ENCODE data around the gene ST7.
A peak's percentile ranks its signal among the peaks of the same experiment; 100 is the strongest.

The ST7 gene

DNA sequence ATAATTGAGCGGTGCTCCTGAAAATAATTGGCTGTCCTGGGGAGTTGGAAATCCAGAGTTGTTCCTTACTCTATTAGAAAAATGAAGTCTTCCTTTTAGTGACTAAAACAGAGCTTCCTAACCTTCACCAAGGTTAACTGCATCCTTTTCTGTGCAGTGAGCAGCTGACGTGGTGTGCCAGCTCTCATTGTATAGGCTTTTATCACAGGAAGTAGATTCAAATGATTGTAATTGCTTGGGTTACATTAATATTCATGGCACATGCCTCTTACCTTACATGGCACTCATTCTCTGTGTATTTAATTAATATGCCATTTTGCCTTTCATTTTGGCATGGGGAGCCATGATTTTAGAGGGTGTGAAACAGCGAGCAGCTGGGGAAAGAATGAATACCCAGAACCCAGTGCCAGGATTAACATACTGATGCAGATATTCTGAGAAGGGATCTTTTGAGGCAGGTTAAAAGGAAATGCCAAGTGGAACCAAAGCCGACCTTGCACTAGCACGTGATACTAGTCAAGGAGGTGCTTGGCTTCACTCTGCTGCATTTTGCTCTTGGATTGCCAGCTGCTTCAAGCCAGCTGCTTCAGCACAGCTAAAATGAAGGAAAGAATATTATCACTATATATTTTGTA lies 115.3 kb downstream of the ST7 start:
- peaks cover 11% of the 10 kb centered on the region for H3K4me1 ChIP-seq (ENCODE audit: control insufficient read depth, insufficient read depth, low read length)
- H3K4me3 ChIP-seq (ENCODE audit: low read length) = no peak overlapping the region
- H3K9me3 ChIP-seq (ENCODE audit: control insufficient read depth, low read length) = no peaks in the 10 kb centered on the region
- no peaks in the 10 kb centered on the region for H3K27me3 ChIP-seq (ENCODE audit: control insufficient read depth, insufficient read depth, low read length)
- H3K9ac ChIP-seq (ENCODE audit: low read length) = no peak overlapping the region
- no peaks in the 10 kb centered on the region for H3K36me3 ChIP-seq (ENCODE audit: control insufficient read depth, insufficient read depth, low read length)

- Histone ChIP-seq H3K4me1 (ENCODE audit: control insufficient read depth, insufficient read depth, low read length) (peaks cover 11% of the 10 kb centered on the region), H3K27me3 (ENCODE audit: control insufficient read depth, insufficient read depth, low read length) (no peaks in the 10 kb centered on the region), H3K9me3 (ENCODE audit: control insufficient read depth, low read length) (no peaks in the 10 kb centered on the region), H3K9ac (ENCODE audit: low read length) (no peak overlapping the region), H3K36me3 (ENCODE audit: control insufficient read depth, insufficient read depth, low read length) (no peaks in the 10 kb centered on the region), H3K4me3 (ENCODE audit: low read length) (no peak overlapping the region)
Measured at GRCh38 chr7:117069379-117069778, 116.1 kb downstream of the ST7 start.

- H3K36me3 ChIP-seq (ENCODE audit: control insufficient read depth, insufficient read depth, low read length) = no peaks in the 10 kb centered on the region
- H3K4me3 ChIP-seq (ENCODE audit: low read length) = no peak overlapping the region
- H3K27me3 ChIP-seq (ENCODE audit: control insufficient read depth, insufficient read depth, low read length) = no peaks in the 10 kb centered on the region
- H3K4me1 ChIP-seq (ENCODE audit: control insufficient read depth, insufficient read depth, low read length) = peaks cover 11% of the 10 kb centered on the region
- H3K9me3 ChIP-seq (ENCODE audit: control insufficient read depth, low read length) = no peaks in the 10 kb centered on the region
- H3K9ac ChIP-seq (ENCODE audit: low read length) = no peak overlapping the region
Measured at GRCh38 chr7:117071551-117071950, 118.2 kb downstream of the ST7 start.

DNA sequence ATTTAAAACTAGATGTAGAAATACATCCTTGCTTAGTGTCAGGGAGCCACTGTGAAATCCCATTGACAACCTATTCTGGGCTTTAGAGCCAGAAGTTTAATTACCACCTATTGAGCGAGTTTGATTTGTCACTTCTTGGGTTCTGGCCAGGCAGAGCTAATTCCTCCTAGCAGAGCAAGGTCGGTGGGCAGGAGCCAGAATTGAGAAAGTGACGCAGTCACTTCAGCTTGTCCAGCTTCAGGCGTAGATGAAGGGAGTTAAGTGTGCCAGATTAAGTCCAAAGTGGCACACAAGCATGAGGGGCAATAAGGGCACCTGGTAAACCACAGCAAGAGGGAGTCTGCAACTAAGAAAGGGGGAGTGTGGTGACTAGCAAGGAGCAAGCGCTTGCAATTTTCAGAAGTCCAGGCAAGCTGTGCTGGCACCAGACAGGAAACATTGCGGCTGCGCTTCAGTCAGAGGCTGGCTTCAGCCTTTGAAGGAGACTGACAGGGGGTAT lies 119.4 kb downstream of the ST7 start:
- Histone ChIP-seq H3K9ac (ENCODE audit: low read length) (peak overlapping the region; percentile 15), H3K4me1 (ENCODE audit: control insufficient read depth, insufficient read depth, low read length) (peaks cover 11% of the 10 kb centered on the region), H3K27me3 (ENCODE audit: control insufficient read depth, insufficient read depth, low read length) (no peaks in the 10 kb centered on the region), H3K9me3 (ENCODE audit: control insufficient read depth, low read length) (no peaks in the 10 kb centered on the region), H3K36me3 (ENCODE audit: control insufficient read depth, insufficient read depth, low read length) (no peaks in the 10 kb centered on the region), H3K4me3 (ENCODE audit: low read length) (no peak overlapping the region)

DNA sequence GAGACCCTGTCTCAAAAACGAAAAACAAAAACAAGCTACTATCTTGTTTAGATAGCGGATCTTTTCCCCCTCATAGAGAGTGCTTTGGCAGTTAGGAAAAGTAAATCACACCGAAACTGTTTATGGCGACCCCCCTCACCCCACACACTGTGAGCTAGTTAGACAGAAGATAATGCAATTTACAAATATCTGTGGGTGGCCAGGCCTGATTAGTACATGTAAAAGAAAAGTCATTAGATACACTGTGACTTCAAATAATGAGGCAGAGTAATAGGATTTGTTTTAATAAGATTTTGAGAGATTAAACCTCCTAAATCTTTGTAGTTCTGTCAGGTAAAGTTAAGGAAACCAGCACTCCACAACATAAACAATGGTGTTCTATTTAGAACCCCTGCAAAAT lies 121.1 kb downstream of the ST7 start:
- H3K9me3 ChIP-seq (ENCODE audit: control insufficient read depth, low read length) = no peaks in the 10 kb centered on the region
- H3K4me3 ChIP-seq (ENCODE audit: low read length) = no peak overlapping the region
- peaks cover 11% of the 10 kb centered on the region for H3K4me1 ChIP-seq (ENCODE audit: control insufficient read depth, insufficient read depth, low read length)
- H3K36me3 ChIP-seq (ENCODE audit: control insufficient read depth, insufficient read depth, low read length) = no peaks in the 10 kb centered on the region
- no peak overlapping the region for H3K9ac ChIP-seq (ENCODE audit: low read length)
- no peaks in the 10 kb centered on the region for H3K27me3 ChIP-seq (ENCODE audit: control insufficient read depth, insufficient read depth, low read length)

DNA sequence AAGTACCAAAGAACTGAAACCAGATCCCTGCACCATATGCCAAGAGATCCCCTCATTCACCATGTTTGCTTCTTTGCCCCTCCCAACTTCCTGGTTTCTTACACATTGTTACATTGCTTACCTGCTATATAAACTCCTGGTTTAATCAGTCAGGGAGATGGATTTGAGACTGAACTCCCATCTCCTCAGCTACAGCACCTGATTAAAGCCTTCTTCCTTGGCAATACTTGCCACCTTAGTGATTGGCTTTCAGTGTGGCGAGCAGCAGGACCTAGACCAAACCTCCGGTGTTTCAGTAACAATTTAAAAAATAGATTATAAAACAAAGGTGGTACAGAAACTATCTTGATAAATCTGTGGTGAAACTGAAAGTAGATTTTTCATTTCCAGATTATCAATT lies 122.6 kb downstream of the ST7 start:
- Histone ChIP-seq H3K36me3 (ENCODE audit: control insufficient read depth, insufficient read depth, low read length) (no peaks in the 10 kb centered on the region), H3K9me3 (ENCODE audit: control insufficient read depth, low read length) (no peaks in the 10 kb centered on the region), H3K4me3 (ENCODE audit: low read length) (no peak overlapping the region), H3K4me1 (ENCODE audit: control insufficient read depth, insufficient read depth, low read length) (peaks cover 11% of the 10 kb centered on the region), H3K27me3 (ENCODE audit: control insufficient read depth, insufficient read depth, low read length) (no peaks in the 10 kb centered on the region), H3K9ac (ENCODE audit: low read length) (no peak overlapping the region)

DNA sequence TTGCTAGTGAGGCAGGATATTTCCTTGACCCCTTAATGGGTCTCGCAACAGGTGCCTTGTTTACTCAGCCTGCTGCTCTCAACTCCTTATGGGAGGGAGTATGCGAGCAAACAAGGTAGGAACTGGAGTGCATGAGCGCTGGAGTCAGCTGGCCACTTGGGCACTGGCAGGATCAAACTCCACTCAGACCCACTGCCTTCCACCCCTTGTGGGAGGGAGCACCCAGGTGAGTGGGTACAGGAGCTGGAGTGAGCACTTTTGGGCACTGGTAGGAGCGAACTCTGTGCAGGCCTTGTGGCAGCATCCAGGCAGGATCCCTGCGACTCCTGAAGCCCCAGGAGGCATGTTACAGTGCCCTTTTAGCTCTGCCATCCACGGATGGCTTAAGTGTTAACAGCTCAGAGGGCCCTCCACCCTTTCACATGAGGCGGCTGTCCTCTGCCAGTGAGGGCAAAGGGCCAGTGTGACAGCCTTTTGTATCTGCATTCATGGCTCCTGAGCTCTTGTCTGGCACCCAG lies 123.2 kb downstream of the ST7 start:
- peaks cover 11% of the 10 kb centered on the region for H3K4me1 ChIP-seq (ENCODE audit: control insufficient read depth, insufficient read depth, low read length)
- no peak overlapping the region for H3K4me3 ChIP-seq (ENCODE audit: low read length)
- no peaks in the 10 kb centered on the region for H3K36me3 ChIP-seq (ENCODE audit: control insufficient read depth, insufficient read depth, low read length)
- H3K9me3 ChIP-seq (ENCODE audit: control insufficient read depth, low read length) = no peaks in the 10 kb centered on the region
- no peaks in the 10 kb centered on the region for H3K27me3 ChIP-seq (ENCODE audit: control insufficient read depth, insufficient read depth, low read length)
- no peak overlapping the region for H3K9ac ChIP-seq (ENCODE audit: low read length)

GRCh38 chr7:117077658-117078057 lies 124.4 kb downstream of the ST7 start:
- Histone ChIP-seq H3K4me1 (ENCODE audit: control insufficient read depth, insufficient read depth, low read length) (peaks cover 5% of the 10 kb centered on the region), H3K27me3 (ENCODE audit: control insufficient read depth, insufficient read depth, low read length) (no peaks in the 10 kb centered on the region), H3K9ac (ENCODE audit: low read length) (no peak overlapping the region), H3K36me3 (ENCODE audit: control insufficient read depth, insufficient read depth, low read length) (no peaks in the 10 kb centered on the region), H3K4me3 (ENCODE audit: low read length) (no peak overlapping the region), H3K9me3 (ENCODE audit: control insufficient read depth, low read length) (no peaks in the 10 kb centered on the region)

- Histone ChIP-seq H3K36me3 (ENCODE audit: control insufficient read depth, insufficient read depth, low read length) (no peaks in the 10 kb centered on the region), H3K4me3 (ENCODE audit: low read length) (no peak overlapping the region), H3K9ac (ENCODE audit: low read length) (no peak overlapping the region), H3K4me1 (ENCODE audit: control insufficient read depth, insufficient read depth, low read length) (peaks cover 10% of the 10 kb centered on the region), H3K9me3 (ENCODE audit: control insufficient read depth, low read length) (no peaks in the 10 kb centered on the region), H3K27me3 (ENCODE audit: control insufficient read depth, insufficient read depth, low read length) (no peaks in the 10 kb centered on the region)
Measured at GRCh38 chr7:117082647-117083046, 129.3 kb downstream of the ST7 start.

GRCh38 chr7:117083648-117084047 lies 130.3 kb downstream of the ST7 start:
- no peaks in the 10 kb centered on the region for H3K9me3 ChIP-seq (ENCODE audit: control insufficient read depth, low read length)
- peaks cover 14% of the 10 kb centered on the region for H3K4me1 ChIP-seq (ENCODE audit: control insufficient read depth, insufficient read depth, low read length)
- H3K4me3 ChIP-seq (ENCODE audit: low read length) = no peak overlapping the region
- H3K9ac ChIP-seq (ENCODE audit: low read length) = no peak overlapping the region
- no peaks in the 10 kb centered on the region for H3K27me3 ChIP-seq (ENCODE audit: control insufficient read depth, insufficient read depth, low read length)
- no peaks in the 10 kb centered on the region for H3K36me3 ChIP-seq (ENCODE audit: control insufficient read depth, insufficient read depth, low read length)

DNA sequence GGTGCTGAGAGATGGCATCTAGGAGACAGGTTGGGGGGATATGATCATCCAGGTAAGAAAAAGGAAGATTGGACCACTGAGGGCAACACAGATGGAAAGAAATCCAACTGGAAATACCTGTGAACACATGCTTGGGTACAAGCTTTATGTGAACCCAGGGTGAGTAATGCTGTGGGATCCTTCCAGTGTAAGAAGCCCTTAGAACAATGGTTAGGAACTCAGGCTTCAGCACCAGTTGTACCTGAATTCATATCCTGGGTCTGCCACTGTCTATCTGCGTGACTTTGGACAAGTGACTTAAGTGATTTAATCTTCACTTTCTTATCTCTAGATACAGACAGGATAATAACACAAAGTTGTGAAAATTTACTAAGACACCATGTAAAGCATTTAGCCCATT lies 131.0 kb downstream of the ST7 start:
- H3K4me1 ChIP-seq (ENCODE audit: control insufficient read depth, insufficient read depth, low read length) = peaks cover 16% of the 10 kb centered on the region
- H3K36me3 ChIP-seq (ENCODE audit: control insufficient read depth, insufficient read depth, low read length) = no peaks in the 10 kb centered on the region

GRCh38 chr7:117085275-117085674 lies 132.0 kb downstream of the ST7 start:
- Histone ChIP-seq H3K4me1 (ENCODE audit: control insufficient read depth, insufficient read depth, low read length) (peaks cover 16% of the 10 kb centered on the region), H3K9ac (ENCODE audit: low read length) (no peak overlapping the region), H3K4me3 (ENCODE audit: low read length) (no peak overlapping the region), H3K27me3 (ENCODE audit: control insufficient read depth, insufficient read depth, low read length) (no peaks in the 10 kb centered on the region), H3K9me3 (ENCODE audit: control insufficient read depth, low read length) (no peaks in the 10 kb centered on the region), H3K36me3 (ENCODE audit: control insufficient read depth, insufficient read depth, low read length) (no peaks in the 10 kb centered on the region)

More for the DNA sequence above, 131.0 kb downstream of the ST7 start:
- Histone ChIP-seq H3K27me3 (ENCODE audit: control insufficient read depth, insufficient read depth, low read length) (no peaks in the 10 kb centered on the region), H3K9me3 (ENCODE audit: control insufficient read depth, low read length) (no peaks in the 10 kb centered on the region), H3K9ac (ENCODE audit: low read length) (no peak overlapping the region), H3K4me3 (ENCODE audit: low read length) (no peak overlapping the region)

All from mucosa of stomach (tissue), 1 donor.